Epidermal melanocyte (primary cell): ENCODE data around the gene ADGRA3.

ENCODE experiments used
- DNase-seq: peaks from one replicate; pipeline ENCODE4 v3.0.0; 2011; ENCODE audit warnings: low spot score; ENCODE audit not compliant: insufficient read length

ADGRA3 gene

GRCh38 chr4:22363787-22364186, 152.1 kb downstream of the ADGRA3 start:
- DNase-seq: no peak

GRCh38 chr4:22363036-22363435, 152.8 kb downstream of the ADGRA3 start:
- no peak for DNase-seq

- no peak for DNase-seq
Observed at GRCh38 chr4:22356987-22357596, 158.8 kb downstream of the ADGRA3 start.

- DNase-seq: no peak
Observed at GRCh38 chr4:22348410-22348809, 167.5 kb downstream of the ADGRA3 start.

- peak; percentile 32 for DNase-seq
Observed at GRCh38 chr4:22345678-22346077, 170.2 kb downstream of the ADGRA3 start.

- DNase-seq: no peak
Observed at GRCh38 chr4:22345055-22345454, 170.8 kb downstream of the ADGRA3 start.

GRCh38 chr4:22343606-22344005, 172.3 kb downstream of the ADGRA3 start:
- DNase-seq: no peak

GRCh38 chr4:22339491-22339890, 176.4 kb downstream of the ADGRA3 start:
- no peak for DNase-seq

GRCh38 chr4:22338796-22339195, 177.1 kb downstream of the ADGRA3 start:
- no peak for DNase-seq
